HG03558 (cell line): ENCODE results near the gene GABBR1.

ENCODE experiments used
- ATAC-seq: cut with Tn5 transposase; IDR thresholded peaks from one replicate; pipeline ENCODE4 v1.9.1; 2021; ENCODE audit warnings: moderate number of reproducible peaks; ENCODE audit not compliant: unreplicated experiment; ENCODE audit errors: extremely low read depth

Gene GABBR1

DNA sequence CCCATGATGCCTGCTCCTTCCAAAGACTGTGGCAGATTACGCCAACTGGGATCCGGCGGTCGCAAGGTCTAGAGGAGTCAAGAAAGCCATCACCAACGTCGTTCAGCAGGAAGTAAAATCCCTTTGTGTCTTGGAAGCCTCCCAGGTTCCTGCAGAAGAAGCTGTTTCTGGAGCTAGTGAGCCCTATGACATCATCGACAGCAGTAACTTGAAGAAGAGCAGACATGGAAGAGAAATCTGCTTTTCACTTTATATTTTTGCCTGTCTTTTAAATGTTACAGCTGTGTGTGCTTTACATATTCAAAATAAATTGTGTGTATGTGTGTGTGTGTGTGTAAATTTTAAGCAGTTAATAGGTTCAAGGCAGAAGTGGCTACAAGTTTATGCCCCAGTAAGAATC lies 55.4 kb downstream of the GABBR1 start:
- no peak for ATAC-seq

DNA sequence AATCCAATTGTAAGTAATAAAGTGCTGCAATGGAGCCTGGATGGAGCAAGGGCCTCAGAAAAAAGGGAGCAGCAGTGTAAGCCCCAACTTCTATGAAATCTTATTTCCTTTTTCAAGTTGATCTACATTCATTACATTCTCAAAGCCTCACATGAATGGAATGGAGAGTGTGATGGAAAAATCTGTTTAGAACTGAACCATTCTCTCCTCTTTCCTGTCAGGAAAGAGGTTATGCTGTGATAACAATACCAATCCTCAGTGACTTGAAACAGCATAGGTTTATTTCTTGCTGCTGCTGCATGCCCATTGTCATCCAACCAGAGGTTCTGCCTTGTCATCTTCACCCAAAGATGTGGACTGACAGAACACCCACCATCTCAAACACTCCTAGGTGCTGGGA lies 56.9 kb downstream of the GABBR1 start:
- ATAC-seq, result no peak

DNA sequence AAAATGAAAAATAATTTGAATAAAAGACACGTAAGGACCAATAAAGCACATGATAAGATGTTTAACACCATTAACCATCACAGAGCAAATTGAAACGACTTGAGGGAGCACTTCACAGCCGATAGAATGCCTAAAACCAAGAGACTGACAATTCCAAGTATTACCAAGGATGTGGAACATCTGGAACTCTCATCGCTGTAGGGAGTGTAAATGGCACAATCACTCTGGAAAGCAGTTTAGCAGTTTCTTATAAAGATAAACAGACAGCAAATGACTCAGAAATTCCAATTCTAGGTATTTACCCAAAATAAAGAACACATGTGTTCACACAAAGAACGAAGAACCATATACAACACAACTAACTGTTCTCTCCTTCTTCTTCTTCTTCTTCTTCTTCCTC lies 65.0 kb downstream of the GABBR1 start:
- ATAC-seq, result no peak

DNA sequence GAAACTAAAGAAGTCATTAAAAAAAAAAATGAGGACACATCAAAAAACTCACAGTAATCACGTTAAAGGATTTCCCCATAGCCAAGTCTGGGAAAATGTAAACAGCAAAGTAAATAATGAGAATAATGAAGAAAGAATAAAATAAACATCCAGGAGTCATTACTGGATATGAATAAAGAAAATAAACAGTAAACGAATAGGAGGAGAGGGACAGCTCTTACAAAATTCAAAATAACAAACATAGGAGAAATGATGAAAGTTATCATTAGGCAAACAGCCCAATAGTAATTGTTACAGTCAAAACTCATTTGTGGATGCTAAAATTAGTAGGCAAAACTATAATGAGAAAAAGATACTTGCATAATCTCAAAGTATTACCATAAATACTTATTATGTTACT lies 65.4 kb downstream of the GABBR1 start:
- no peak for ATAC-seq

DNA sequence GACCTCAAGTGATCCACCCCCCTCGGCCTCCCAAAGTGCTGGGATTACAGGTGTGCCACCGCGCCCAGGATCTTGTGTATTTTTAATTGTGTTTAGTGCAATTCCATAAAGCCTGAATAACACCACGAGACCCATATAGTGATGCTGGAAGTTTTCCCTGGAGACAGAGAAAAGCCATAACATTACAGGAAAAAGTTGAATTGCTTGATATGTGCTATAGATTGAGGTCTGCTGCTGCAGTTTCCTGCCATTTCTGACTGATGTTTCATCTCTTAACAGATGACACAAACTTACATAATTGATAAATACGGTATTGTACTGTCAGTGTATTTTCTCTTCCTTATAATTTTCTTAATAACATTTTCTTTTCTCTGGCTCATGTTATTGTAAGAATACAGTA lies 66.1 kb downstream of the GABBR1 start:
- ATAC-seq, result no peak

DNA sequence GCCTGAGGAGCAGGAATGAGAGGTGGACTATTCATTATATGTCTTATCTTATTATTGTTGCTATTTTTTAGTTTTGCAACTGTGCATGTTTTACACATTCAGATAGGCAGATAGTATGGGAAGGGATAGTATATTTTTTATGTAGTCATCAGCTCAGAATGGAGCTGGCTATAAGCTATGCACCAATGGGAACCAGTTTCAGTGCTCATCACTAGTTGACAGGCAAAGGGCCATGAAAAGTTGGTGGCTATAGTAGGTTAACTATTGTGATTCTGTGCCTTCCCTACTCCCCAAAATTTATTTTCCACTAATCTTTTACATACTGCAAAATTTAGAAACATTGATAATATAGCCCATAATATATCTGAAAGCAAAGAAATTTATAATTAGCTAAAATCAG lies 68.1 kb downstream of the GABBR1 start:
- ATAC-seq, result no peak

DNA sequence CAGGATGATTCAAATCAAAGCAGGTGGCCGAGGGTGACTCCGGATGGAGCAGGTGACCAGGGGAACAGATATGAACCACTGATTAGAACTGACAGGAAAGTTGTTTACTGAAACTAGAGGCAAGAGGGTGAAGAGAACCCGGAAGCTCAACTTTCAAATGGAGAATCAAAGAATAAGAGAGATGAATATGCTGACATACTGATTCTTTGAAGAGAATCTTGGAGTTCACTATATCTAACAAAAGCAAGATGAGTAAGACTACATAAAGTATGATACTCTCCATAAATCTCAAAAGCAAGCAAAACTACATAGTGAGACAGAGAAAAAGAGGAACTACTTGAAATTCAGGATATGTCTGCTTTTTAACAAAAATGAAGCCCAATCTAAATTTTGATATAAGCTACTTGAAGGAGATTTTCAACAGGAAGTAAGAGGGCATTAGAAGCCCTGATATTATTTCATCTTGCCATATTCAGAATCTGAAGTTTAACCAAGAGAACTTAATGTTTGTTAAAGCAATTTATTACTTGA lies 69.5 kb downstream of the GABBR1 start:
- ATAC-seq, result no peak

DNA sequence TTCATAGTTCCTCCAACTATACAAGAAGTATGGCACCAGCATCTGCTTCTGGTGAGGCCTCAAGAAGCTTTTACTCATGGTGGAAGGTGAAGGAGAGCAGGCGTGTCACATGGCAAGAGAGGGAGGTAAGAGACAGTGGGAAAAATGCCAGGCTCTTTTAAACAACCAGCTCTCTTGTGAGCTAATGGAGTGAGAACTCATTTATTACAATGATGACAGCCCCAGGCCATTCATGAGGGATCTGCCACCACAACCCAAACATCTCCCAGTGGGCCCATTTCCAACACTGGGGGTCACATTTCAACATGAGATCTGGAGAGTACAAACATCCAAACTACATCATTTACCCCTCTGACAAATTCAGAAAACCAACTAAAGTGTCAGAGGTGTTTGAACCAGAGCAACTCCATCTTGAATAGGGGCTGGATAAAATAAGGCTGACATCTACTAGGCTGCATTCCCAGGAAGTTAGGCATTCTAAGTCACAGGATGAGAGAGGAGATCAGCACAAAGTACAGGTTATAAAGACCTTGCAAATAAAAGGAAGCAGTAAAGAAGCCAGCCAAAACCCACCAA lies 71.3 kb downstream of the GABBR1 start:
- ATAC-seq, result no peak

DNA sequence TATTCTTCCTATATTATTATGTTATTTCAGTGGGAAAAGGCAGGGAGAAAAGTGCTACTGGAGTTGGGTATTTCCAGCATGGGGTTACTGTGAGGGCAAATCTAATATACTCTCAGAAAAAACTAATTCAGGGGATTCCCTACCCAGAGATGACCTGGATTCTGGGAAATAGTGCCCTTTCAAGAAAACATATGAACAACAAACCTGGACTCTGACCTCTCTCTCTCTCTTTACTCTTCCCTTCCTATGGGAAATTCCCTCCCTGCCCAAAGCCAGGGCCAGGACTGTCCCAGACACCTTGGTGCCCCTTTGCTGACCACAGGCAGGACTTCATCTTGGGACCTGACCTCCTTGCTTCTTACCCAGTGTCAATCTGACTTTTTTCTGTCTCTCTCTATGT lies 71.9 kb downstream of the GABBR1 start:
- no peak for ATAC-seq

DNA sequence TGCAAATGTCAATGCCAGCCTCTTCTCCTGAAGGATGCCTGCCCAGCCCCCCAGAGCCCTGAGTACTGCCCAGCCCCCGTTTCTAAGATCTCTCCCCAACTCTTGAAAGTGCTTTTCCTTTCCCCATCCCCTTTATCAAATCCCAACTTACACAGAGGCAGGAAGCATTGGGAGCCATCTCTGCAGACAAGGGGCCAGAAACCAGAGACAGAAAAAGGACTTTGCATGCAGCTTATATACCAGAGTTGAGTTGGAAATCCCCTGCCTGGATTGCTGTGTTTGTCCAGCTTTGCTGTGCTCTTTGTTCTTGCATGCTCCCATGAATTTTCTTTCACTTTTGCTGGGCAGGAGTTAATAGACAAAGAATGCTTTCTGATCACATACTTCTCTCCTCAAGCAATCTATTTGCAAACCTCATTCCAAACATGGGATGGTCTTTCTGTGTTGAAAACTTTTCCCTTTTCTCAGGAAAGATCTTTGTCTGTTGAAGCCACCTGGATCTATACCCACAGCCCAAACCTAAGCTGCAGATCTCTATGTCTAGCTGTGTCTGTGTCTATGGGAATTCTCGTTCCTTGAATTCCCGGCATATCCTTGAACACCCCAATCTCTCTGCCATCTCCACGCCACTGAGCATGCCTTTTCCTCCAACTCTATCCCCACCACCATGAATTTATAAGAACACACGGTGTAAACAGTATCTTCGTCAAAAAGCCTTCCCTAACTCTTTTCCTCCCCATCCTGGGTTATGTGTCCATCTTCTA lies 73.3 kb downstream of the GABBR1 start, which contains the start of gene UBD:
Gene UBD, minus strand, starts transcription at position 209 of the 764 bp plus-strand sequence. Its CDS starts 31 bp downstream, at position 178.
- ATAC-seq, result no peak

DNA sequence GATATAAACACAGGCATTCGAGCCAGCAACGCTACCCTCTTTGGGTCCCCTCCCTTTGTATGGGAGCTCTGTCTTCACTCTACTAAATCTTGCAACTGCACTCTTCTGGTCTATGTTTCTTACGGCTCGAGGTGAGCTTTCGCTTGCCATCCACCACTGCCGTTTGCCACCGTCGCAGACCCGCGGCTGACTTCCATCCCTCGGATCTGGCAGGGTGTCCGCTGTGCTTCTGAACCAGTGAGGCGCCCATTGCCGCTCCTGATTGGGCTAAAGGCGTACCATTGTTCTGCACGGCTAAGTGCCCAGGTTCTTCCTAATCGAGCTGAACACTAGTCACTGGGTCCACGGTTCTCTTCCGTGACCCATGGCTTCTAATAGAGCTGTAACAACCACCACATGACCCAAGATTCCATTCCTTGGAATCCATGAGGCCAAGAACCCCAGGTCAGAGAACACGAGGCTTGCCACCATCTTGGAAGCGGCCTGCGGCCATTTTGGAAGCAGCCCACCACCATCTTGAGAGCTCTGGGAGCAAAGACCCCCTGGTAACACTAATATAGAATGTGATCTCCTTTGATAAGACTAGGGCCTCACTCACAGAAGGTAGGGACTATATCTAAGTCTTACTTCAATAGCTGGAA lies 74.4 kb downstream of the GABBR1 start:
- ATAC-seq, result no peak

DNA sequence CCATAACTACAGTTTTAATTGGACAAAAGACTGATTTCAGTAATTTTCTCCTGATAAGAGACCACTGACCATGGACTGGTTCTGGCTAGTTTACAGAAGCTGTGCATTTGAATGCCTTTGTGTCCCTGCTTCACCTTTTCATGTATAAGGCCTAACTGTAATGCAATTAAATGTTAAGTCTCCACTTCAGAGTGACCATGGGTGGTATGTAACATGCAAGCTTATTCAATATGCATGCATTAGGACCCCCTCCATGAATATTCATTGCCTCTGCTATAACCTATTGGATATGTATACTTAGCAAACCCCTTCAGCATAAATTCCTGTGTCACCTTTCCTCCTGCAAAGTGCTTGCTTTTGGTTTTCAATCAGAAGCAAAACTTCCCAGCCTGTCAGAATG lies 75.7 kb downstream of the GABBR1 start:
- ATAC-seq, result no peak

DNA sequence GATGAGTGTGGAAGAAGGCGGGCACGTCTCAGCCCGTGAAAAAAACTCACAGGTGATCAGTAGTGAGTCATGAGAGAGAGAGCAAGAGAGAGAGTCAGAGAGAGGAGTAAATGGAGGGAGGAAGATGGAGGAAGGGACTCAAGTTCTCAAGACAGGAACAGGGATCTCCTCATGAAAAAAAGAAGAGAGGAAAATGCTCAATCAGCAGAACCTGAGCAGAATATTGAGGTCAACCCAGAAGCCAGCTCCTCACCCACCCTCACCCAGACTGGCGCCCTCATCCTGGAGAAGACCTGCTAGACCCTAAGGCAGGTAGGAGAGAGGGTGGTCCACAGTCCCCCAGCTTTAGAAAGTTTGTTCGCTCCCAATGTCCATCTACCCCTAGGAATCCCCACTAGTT lies 78.2 kb downstream of the GABBR1 start:
- ATAC-seq, result no peak

DNA sequence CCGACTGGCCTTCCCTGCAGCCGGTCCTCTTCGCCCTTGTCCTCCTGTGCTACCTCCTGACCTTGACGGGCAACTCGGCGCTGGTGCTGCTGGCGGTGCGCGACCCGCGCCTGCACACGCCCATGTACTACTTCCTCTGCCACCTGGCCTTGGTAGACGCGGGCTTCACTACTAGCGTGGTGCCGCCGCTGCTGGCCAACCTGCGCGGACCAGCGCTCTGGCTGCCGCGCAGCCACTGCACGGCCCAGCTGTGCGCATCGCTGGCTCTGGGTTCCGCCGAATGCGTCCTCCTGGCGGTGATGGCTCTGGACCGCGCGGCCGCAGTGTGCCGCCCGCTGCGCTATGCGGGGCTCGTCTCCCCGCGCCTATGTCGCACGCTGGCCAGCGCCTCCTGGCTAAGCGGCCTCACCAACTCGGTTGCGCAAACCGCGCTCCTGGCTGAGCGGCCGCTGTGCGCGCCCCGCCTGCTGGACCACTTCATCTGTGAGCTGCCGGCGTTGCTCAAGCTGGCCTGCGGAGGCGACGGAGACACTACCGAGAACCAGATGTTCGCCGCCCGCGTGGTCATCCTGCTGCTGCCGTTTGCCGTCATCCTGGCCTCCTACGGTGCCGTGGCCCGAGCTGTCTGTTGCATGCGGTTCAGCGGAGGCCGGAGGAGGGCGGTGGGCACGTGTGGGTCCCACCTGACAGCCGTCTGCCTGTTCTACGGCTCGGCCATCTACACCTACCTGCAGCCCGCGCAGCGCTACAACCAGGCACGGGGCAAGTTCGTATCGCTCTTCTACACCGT lies 79.5 kb downstream of the GABBR1 start:
- ATAC-seq, result no peak

DNA sequence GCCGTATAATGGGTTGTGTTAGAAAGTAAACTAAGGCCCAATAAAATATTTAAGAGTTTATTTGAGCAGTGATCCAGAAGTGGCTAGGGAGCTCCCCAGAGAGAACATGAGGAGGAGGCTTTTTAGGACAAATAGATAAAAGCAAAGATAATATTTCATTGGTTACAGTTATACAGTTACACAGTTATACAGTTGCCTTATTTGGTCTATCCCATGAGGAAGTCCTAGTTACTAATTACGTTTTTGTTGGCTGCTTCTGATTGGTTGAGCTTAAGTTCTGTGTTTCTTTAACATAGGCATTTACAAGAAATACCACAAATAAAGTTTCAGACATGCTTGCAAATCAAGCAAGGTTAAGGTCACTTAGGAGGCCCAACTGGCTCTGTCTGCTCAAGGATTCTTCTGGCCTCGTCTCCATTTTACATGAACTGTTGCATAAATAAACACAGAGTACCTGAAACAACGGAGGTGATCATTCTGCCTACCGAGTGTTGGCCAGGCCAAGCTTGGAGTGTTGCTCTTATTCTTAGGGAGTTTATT lies 80.4 kb downstream of the GABBR1 start:
- peak; percentile 76 for ATAC-seq

DNA sequence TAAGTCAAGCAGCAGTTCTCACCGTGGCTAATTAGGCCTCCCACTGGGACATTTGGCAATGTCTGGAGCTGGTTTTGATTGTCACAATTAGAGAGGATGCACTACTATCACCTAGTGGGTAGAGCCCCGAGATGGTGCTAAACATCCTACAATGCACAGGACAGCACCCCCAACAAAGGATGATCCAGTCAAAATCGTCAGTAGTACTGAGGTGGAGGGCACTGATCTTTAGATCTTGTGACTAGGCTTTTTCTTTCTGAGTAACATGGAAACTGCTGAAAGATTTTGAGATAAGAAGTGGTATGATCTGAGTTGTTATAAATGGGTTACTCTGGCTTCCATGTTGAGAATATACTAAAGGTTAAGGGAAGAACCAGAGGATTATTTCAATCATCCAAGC lies 85.4 kb downstream of the GABBR1 start:
- ATAC-seq, result no peak

DNA sequence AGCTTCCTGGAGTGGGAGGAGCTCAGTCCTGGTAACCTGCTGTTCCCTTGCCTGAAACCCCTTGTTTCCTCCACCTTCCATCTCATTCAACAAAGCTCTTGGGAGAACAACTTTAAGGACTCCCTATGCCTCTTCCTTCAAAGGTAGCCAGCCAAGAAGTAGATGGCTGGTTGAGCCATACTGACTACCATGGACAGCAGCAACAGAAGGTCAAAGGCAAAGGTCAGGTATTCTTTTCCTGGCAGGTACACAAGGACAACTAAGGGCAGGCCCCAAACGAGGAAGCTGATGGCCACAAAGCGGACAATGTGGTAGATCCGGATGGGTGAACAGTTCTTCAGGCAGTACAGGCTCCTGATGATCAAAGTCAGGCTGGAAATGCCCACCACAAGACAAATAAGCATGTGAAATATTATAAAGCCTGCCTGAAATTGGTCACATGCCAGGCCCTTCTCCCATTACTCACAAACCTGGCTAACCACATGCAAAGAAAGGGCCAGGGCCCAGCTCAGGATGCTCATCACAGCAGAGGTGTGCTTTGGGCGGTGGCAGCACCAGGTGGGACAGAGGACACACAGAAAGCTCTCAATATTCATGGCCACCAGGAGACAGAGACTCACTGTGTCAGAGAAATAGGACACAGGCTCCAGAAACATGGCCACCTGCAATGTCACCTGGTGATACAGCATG lies 95.1 kb downstream of the GABBR1 start:
- no peak for ATAC-seq

DNA sequence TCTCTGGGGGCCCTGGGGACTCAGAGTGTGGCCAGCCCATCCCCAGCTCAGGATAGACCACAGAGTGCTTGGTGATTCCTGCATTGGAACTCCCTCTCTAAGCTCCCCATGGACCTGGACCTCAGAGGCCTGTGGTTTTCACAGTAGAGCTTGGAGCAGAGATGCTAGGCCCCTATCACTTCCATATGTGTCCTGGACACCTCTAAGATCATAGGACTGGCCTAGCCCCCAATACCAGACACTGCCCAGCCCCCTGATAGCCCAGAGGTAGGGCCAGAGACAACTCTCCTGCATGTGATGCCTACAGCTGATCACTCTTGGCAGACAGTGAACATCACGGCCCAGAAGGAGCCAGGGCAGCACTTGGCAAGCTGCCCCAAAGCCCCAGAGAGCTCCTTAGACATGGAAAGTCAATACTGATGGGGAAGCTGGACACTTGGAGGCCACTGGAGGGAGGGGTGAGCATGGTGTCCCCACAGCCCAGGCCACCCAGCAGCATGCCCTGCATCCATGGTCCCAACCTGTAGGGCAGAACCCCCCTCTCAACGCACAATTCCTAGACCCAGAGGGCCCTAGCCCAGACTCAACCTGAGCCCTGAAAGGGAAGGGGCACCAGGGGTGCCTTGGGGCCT lies 100.5 kb downstream of the GABBR1 start:
- no peak for ATAC-seq

DNA sequence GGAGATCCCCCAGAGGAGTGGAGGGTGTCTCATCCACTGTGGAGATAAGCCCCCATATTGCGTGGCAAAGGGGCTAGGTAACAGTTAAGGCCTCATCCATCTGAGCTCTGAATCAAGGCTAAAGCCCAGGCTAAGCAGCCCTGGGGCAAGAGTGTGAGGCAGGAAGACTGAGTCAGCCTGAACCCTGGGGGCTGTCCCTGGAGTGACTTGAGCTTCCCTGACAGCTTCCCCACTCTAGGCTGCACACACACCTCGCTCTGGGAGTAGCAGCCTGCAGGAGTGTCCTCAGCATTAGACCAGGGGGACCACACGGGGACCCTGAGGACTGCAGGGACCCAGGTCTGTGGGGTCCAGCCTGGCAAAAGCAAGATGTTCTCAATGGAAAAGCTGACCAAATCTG lies 101.3 kb downstream of the GABBR1 start:
- ATAC-seq, result no peak
